ENCODE measurements around the gene E2F4. TPM values are rescaled to one million over a fixed set of nuclear protein-coding genes. Genes with fewer than 3 reads are reported as not detected.

The E2F4 gene
- total RNA-seq, 6 experiments from 2014 or later: 14.4 to 36.4 (median 22.4) TPM

GRCh38 chr16:67228905-67229304, 37.0 kb downstream of the E2F4 start:
- WGBS (ENCODE audit: insufficient coverage, low coverage, low lambda C conversion rate, missing lambda C conversion rate): 96% methylated on average over 8 of the region's 9 CpGs
- Histone ChIP-seq H3K36me3 (peaks cover 0 to 30% (median 0%) of the 10 kb centered on the region in 4 donors), H3K27me3 (no peaks in the 10 kb centered on the region), H3K4me3 (no peak overlapping the region), H3K27ac (no peak overlapping the region), H3K9me3 (no peaks in the 10 kb centered on the region), H3K4me1 (peaks cover 0 to 26% (median 3%) of the 10 kb centered on the region in 4 donors)
- no peak for TF ChIP-seq CTCF (IDR thresholded peaks at IDR 0.05)
- no peak for TF ChIP-seq POLR2A (IDR thresholded peaks at IDR 0.05)
- intact Hi-C loops (cut with DNase I): no loop called here
- ATAC-seq (no peak), DNase-seq (peak in 1 of 3 donors; percentile 33)

GRCh38 chr16:67229906-67230808, 38.2 kb downstream of the E2F4 start:
- WGBS (ENCODE audit: insufficient coverage, low coverage, low lambda C conversion rate, missing lambda C conversion rate): 93% methylated on average over 3 of the region's 32 CpGs
- no peak for ATAC-seq
- intact Hi-C loops (cut with DNase I): loop anchor here in 1 of 2 donors (5.0 kb wide), 1 partner anchor 33 kb away; the partner anchor contains the start of gene ELMO3
- peaks cover 0 to 30% (median 0%) of the 10 kb centered on the region in 4 donors for H3K36me3 ChIP-seq
- H3K4me1 ChIP-seq: peaks cover 0 to 14% (median 3%) of the 10 kb centered on the region in 4 donors
- no peak for TF ChIP-seq CTCF (IDR thresholded peaks at IDR 0.05)
- no peak for TF ChIP-seq POLR2A (IDR thresholded peaks at IDR 0.05)
- H3K4me3 ChIP-seq: no peak overlapping the region
- peak in 1 of 3 donors; percentile 53 for DNase-seq
- no peaks in the 10 kb centered on the region for H3K9me3 ChIP-seq
- H3K27me3 ChIP-seq: no peaks in the 10 kb centered on the region
- no peak overlapping the region for H3K27ac ChIP-seq

GRCh38 chr16:67230809-67231660, 39.1 kb downstream of the E2F4 start:
- Histone ChIP-seq H3K27me3 (no peaks in the 10 kb centered on the region), H3K9me3 (no peaks in the 10 kb centered on the region), H3K4me3 (no peak overlapping the region), H3K36me3 (peaks cover 0 to 30% (median 0%) of the 10 kb centered on the region in 4 donors), H3K4me1 (peaks cover 0 to 14% (median 3%) of the 10 kb centered on the region in 4 donors), H3K27ac (no peak overlapping the region)
- DNase-seq: peak in 2 of 3 donors; percentile 78
- 67% methylated on average over 1 of the region's 12 CpGs for whole genome bisulfite sequencing (ENCODE audit: insufficient coverage, low coverage, low lambda C conversion rate, missing lambda C conversion rate)
- ATAC-seq: peak in 3 of 4 donors; percentile 2 to 63 (median 11)
- TF ChIP-seq POLR2A (IDR thresholded peaks at IDR 0.05): no peak
- intact Hi-C loops (cut with DNase I): loop anchor here in 1 of 2 donors (5.0 kb wide), 1 partner anchor 34 kb away; the partner anchor contains the start of gene ELMO3

- H3K9me3 ChIP-seq: no peaks in the 10 kb centered on the region
- intact Hi-C loops (cut with DNase I): loop anchor here in 1 of 2 donors (5.0 kb wide), 1 partner anchor 36 kb away; the partner anchor contains the start of gene ELMO3
- no peak overlapping the region for H3K4me3 ChIP-seq
- H3K27me3 ChIP-seq: no peaks in the 10 kb centered on the region
- 44% methylated on average over 5 of the region's 7 CpGs for WGBS (ENCODE audit: insufficient coverage, low coverage, low lambda C conversion rate, missing lambda C conversion rate)
- ATAC-seq (no peak), DNase-seq (no peak)
- H3K4me1 ChIP-seq: peaks cover 0 to 5% (median 0%) of the 10 kb centered on the region in 4 donors
- H3K36me3 ChIP-seq: peaks cover 0 to 27% (median 0%) of the 10 kb centered on the region in 4 donors
- H3K27ac ChIP-seq: no peak overlapping the region
- TF ChIP-seq POLR2A (IDR thresholded peaks at IDR 0.05): no peak
- no peak for TF ChIP-seq CTCF (IDR thresholded peaks at IDR 0.05)
Measured at GRCh38 chr16:67233596-67233995, 41.6 kb downstream of the E2F4 start.
